ENCODE data around the gene MEFV. TPM values are rescaled to one million over a fixed set of nuclear protein-coding genes. Genes with fewer than 3 reads are reported as not detected.

MEFV gene
- total and polyA plus RNA-seq, 10 of the 15 experiments (the other 5 are each of a cell fraction or from before 2014, with no cell fraction given) = 0.03 to 0.11 (median 0.09) TPM; not detected in 5

GRCh38 chr16:3305109-3306068 is 49.0 kb upstream of the MEFV start, which contains the start of the genes TIGD7 and ZNF75A:
TSS of gene TIGD7 (minus strand) at chr16:3305430. CDS start at chr16:3300614, 4,816 bp downstream.
TSS of gene ZNF75A (plus strand) at chr16:3305497. CDS start at chr16:3308429, 2,932 bp downstream.
- Histone ChIP-seq H3K36me3 (ENCODE audit: control insufficient read depth in 2 of 2, insufficient read depth in 2 of 2, low read length in 1 of 2) (peaks cover 0 to 6% of the 10 kb centered on the region in 2 experiments; a peak in 1 of 4 replicates), H3K4me3 (peak within 1 kb of the TSS; percentile 79), H3K4me1 (ENCODE audit: control insufficient read depth, insufficient read depth, low read length) (peaks cover 6% of the 10 kb centered on the region; the same call in 1 of the 2 replicates), H2AFZ (ENCODE audit: control insufficient read depth, low read depth, low read length) (peak within 1 kb of the TSS; percentile 97), H3K9me3 (replicated peaks; ENCODE audit: control insufficient read depth, insufficient read depth, low read length) (peaks cover 45% of the 10 kb centered on the region), H3K9ac (ENCODE audit: control insufficient read depth, insufficient read depth, low read length) (peak within 1 kb of the TSS; percentile 76), H3K79me2 (ENCODE audit: control insufficient read depth, insufficient read depth, low read length) (peaks cover 2% of the 10 kb centered on the region), H4K20me1 (ENCODE audit: control insufficient read depth, insufficient read depth) (no peaks in the 10 kb centered on the region), H3K27ac (ENCODE audit: control insufficient read depth, insufficient read depth) (peak within 1 kb of the TSS; percentile 90), H3K4me2 (ENCODE audit: control insufficient read depth, insufficient read depth) (peak within 1 kb of the TSS; percentile 91), H3K27me3 (replicated peaks in 1 of 2; ENCODE audit: control insufficient read depth in 2 of 2, insufficient read depth in 2 of 2, low read length in 1 of 2) (no peaks in the 10 kb centered on the region)
- ATAC-seq = peak; percentile 99
- 5% methylated on average over 87 of the region's 103 CpGs for WGBS (ENCODE audit: insufficient coverage, insufficient replicate concordance, low lambda C conversion rate, missing lambda C conversion rate)
- BruUV-seq (replicated peaks) = TSS peak; percentile 64
- intact Hi-C loops (cut with micrococcal nuclease; ENCODE audit: unreplicated experiment) = loop anchor here (1.0 kb wide), 1 partner anchor 41 kb away; no protein-coding TSS in a partner anchor
- peak; percentile 41 for FAIRE-seq
- in situ Hi-C loops (cut with MboI) = no loop called here
- POLR2A ChIA-PET = interaction anchor here (0.5 to 2.7 kb wide), 7 partner anchors 22 to 205 kb away, joined by 3 to 9 read pairs (median 4); partner anchors contain the start of genes ZNF174, ZNF200, ZNF263 and ZSCAN32
- SMC1A ChIA-PET (ENCODE audit: uncharacterized antibody, unreplicated experiment) = interaction anchor here (1.0 kb wide), 1 partner anchor 104 kb away, joined by 3 read pairs; no protein-coding TSS in a partner anchor
- RAD21 ChIA-PET (ENCODE audit: unreplicated experiment) = interaction anchor here (0.7 to 1.1 kb wide), 3 partner anchors 23 to 96 kb away, joined by 4 read pairs; partner anchors contain the start of genes ZNF174, ZNF263 and ZSCAN32
- CTCF ChIA-PET = interaction anchor here (0.9 to 1.9 kb wide), 4 partner anchors 23 to 176 kb away, joined by 3 to 6 read pairs (median 4); no protein-coding TSS in a partner anchor
- DNase-seq (ENCODE audit: low read depth, low spot score) = peak; percentile 45
- TF ChIP-seq KLF5 (IDR thresholded peaks at IDR 0.05; ENCODE audit: partially characterized antibody) (peak; percentile 90), CTCF (IDR thresholded peaks at IDR 0.05 in 2 of 3, conservative IDR thresholded peaks at IDR 0.05 in 1 of 3; ENCODE audit: control insufficient read depth in 2 of 3, extremely low read depth in 1 of 3, insufficient read depth in 1 of 3, low read depth in 3 of 3, low read length in 3 of 3) (peak in 2 of 3 experiments; percentile 2 to 10; a peak in 1 of 6 replicates), ZBTB11 (CRISPR knock-in tag; IDR thresholded peaks at IDR 0.05) (no peak), SMC3 (IDR thresholded peaks at IDR 0.05; ENCODE audit: borderline replicate concordance, low read length) (no peak), RCOR1 (conservative IDR thresholded peaks at IDR 0.05; ENCODE audit: low read depth, low read length) (0 out of 2 replicates have a peak, but pooled peaks have one; percentile 60), SUPT20H (IDR thresholded peaks at IDR 0.05; ENCODE audit: borderline replicate concordance, control insufficient read depth, low read depth, low read length) (no peak), ELK1 (IDR thresholded peaks at IDR 0.05; ENCODE audit: low read depth, low read length) (peak; percentile 83), HDAC6 (IDR thresholded peaks at IDR 0.05; ENCODE audit: unreplicated experiment) (no peak), ZBTB33 (IDR thresholded peaks at IDR 0.05) (no peak), ZSCAN29 (IDR thresholded peaks at IDR 0.05) (no peak), STAT1 (conservative IDR thresholded peaks at IDR 0.05) (no peak), ZNF24 (IDR thresholded peaks at IDR 0.05) (no peak)
